Measurements from ENCODE around the gene LRBA.

- TF ChIP-seq POLR2A (IDR thresholded peaks at IDR 0.05; ENCODE audit: low read depth, low read length) = no peak
- no peak for TF ChIP-seq TAF1 (IDR thresholded peaks at IDR 0.05; ENCODE audit: borderline replicate concordance, low read depth, low read length)
These were observed 292.1 kb downstream of the LRBA start for GRCh38 chr4:150722908-150723362.

Measured in GM12892 (cell line).